GM10266 (cell line): ENCODE measurements around the gene AFF2.

ENCODE experiments used
- DNase-seq: peaks from one replicate; pipeline ENCODE4 v3.0.0; 2012; ENCODE audit errors: extremely low spot score
- CTCF ChIP-seq: IDR thresholded peaks from 2 replicates; pipeline ENCODE4 v1.5.1; 2012; ENCODE audit warnings: mild to moderate bottlenecking, low read depth; ENCODE audit not compliant: control insufficient read depth, insufficient read depth; ENCODE audit errors: missing control alignments

Gene AFF2

GRCh38 chrX:148681605-148682004 lies 181.2 kb downstream of the AFF2 start:
- no peak for TF ChIP-seq CTCF
- DNase-seq, result no peak

- no peak for DNase-seq
- no peak for TF ChIP-seq CTCF
Observed at GRCh38 chrX:148682206-148682605, 181.8 kb downstream of the AFF2 start.

GRCh38 chrX:148691456-148691855 lies 191.0 kb downstream of the AFF2 start:
- no peak for DNase-seq
- TF ChIP-seq CTCF, result no peak

GRCh38 chrX:148695255-148695654 lies 194.8 kb downstream of the AFF2 start:
- no peak for DNase-seq
- no peak for TF ChIP-seq CTCF

- TF ChIP-seq CTCF, result no peak
- no peak for DNase-seq
Observed at GRCh38 chrX:148698221-148698620, 197.8 kb downstream of the AFF2 start.

- TF ChIP-seq CTCF, result no peak
Observed at GRCh38 chrX:148700021-148700420, 199.6 kb downstream of the AFF2 start.

GRCh38 chrX:148713981-148714380 lies 213.6 kb downstream of the AFF2 start:
- TF ChIP-seq CTCF, result no peak

More at GRCh38 chrX:148700021-148700420, 199.6 kb downstream of the AFF2 start:
- no peak for DNase-seq

More at GRCh38 chrX:148713981-148714380, 213.6 kb downstream of the AFF2 start:
- no peak for DNase-seq
